SK-N-SH (cell line): Measurements from ENCODE around the gene SVIL. TPM values are rescaled to one million over a fixed set of nuclear protein-coding genes. Genes with fewer than 3 reads are reported as not detected.

Experiments
- CTCF ChIA-PET: fragments of 300-600, 350-600 bp; formaldehyde crosslinking; extraction: SDS; loops from one replicate; lab custom pipeline; 2021; lab: Yijun Ruan, JAX
- POLR2A ChIA-PET: fragments of 350-600 bp; sonication (Branson Sonifier 250); formaldehyde crosslinking; extraction: SDS; loops from one replicate; lab custom pipeline; 2020; ENCODE audit warnings: antibody characterized with exemption, inconsistent platforms; lab: Yijun Ruan, JAX
- DNase-seq: peaks from one replicate; pipeline ENCODE4 v3.0.0; 2012
- H2AFZ ChIP-seq: fragments of 200-600 bp; sonication (generic); 2 replicates; pipeline ENCODE4 v1.8.1; 2016; ENCODE audit warnings: antibody characterized with exemption, mild to moderate bottlenecking, low read depth
- H3F3A ChIP-seq: fragments of 200-600 bp; sonication (generic); replicated peaks from 2 replicates; pipeline ENCODE3; 2016; ENCODE audit warnings: antibody characterized with exemption, mild to moderate bottlenecking; ENCODE audit not compliant: insufficient read depth
- H3K27ac ChIP-seq, 2 experiments: fragments of 200-500 bp in 1 of 2; fragments of 200-600 bp in 1 of 2; sonication (Bioruptor generic) in 1 of 2; sonication (generic), shearing (Covaris generic) in 1 of 2; 2 replicates each; pipeline versions ENCODE4 v1.5.1 to v1.6.1; 2014 to 2016; ENCODE audit warnings: low read depth in 2 of 2, inconsistent platforms in 1 of 2, low read length in 1 of 2, mild to moderate bottlenecking in 1 of 2, mixed read lengths in 1 of 2
- H3K27me3 ChIP-seq: fragments of 200-600 bp; sonication (generic), shearing (Covaris generic); 2 replicates; pipeline ENCODE4 v1.6.1; 2016; ENCODE audit warnings: mixed run types; ENCODE audit not compliant: insufficient read depth
- H3K36me3 ChIP-seq, 2 experiments: fragments of 200-500 bp in 1 of 2; fragments of 200-600 bp in 1 of 2; sonication (Bioruptor generic) in 1 of 2; sonication (generic) in 1 of 2; replicated peaks in 1 of 2; 2 replicates each; pipeline versions ENCODE3 to v1.5.1; 2014 to 2016; ENCODE audit warnings: low read length in 1 of 2, mild to moderate bottlenecking in 1 of 2; ENCODE audit not compliant: insufficient read depth in 2 of 2, control insufficient read depth in 1 of 2
- H3K4me1 ChIP-seq, 2 experiments: fragments of 200-500 bp in 1 of 2; fragments of 200-600 bp in 1 of 2; sonication (Bioruptor generic) in 1 of 2; sonication (generic), shearing (Covaris generic) in 1 of 2; 2 replicates each; pipeline versions ENCODE4 v1.5.1 to v1.6.1; 2014 to 2016; ENCODE audit warnings: low read depth in 1 of 2, low read length in 1 of 2, mixed run types in 1 of 2; ENCODE audit not compliant: insufficient read depth in 2 of 2, control insufficient read depth in 1 of 2
- H3K4me2 ChIP-seq: fragments of 200-600 bp; sonication (generic), shearing (Covaris generic); 2 replicates; pipeline ENCODE4 v1.6.1; 2017; ENCODE audit warnings: mixed run types
- H3K4me3 ChIP-seq, 2 experiments: fragments of 200-500 bp in 1 of 2; fragments of 200-600 bp in 1 of 2; sonication (Bioruptor generic) in 1 of 2; sonication (generic), shearing (Covaris generic) in 1 of 2; 2 replicates each; pipeline versions ENCODE4 v1.5.1 to v1.8.1; 2014 to 2016; ENCODE audit warnings: low read depth in 2 of 2, inconsistent platforms in 1 of 2, low read length in 1 of 2, mild to moderate bottlenecking in 1 of 2, mixed read lengths in 1 of 2, moderate library complexity in 1 of 2
- H3K79me2 ChIP-seq: fragments of 200-600 bp; sonication (generic); 2 replicates; pipeline ENCODE4 v1.8.1; 2017; ENCODE audit warnings: mild to moderate bottlenecking; ENCODE audit not compliant: insufficient read depth
- H3K9ac ChIP-seq: fragments of 200-600 bp; sonication (generic); 2 replicates; pipeline ENCODE4 v1.6.1; 2017; ENCODE audit warnings: mixed run types
- H3K9me2 ChIP-seq: fragments of 200-600 bp; sonication (generic); 2 replicates; pipeline ENCODE4 v1.6.1; 2017; ENCODE audit warnings: mixed run types
- H3K9me3 ChIP-seq: fragments of 200-600 bp; sonication (generic); 2 replicates; pipeline ENCODE4 v1.6.1; 2017; ENCODE audit warnings: mixed run types, mild to moderate bottlenecking, moderate library complexity
- H4K20me1 ChIP-seq: fragments of 200-600 bp; sonication (generic); 2 replicates; pipeline ENCODE4 v1.6.1; 2017; ENCODE audit warnings: mild to moderate bottlenecking, mixed run types; ENCODE audit not compliant: insufficient read depth
- CHD2 ChIP-seq: fragments of 150-350 bp; IDR thresholded peaks from 2 replicates; pipeline ENCODE4 v1.6.1; 2018; ENCODE audit warnings: low read length; ENCODE audit not compliant: partially characterized antibody
- CTCF ChIP-seq: fragments of 200-600 bp; sonication (generic); IDR thresholded peaks from 2 replicates; pipeline ENCODE4 v1.6.1; 2017; ENCODE audit warnings: antibody characterized with exemption, mild to moderate bottlenecking, moderate library complexity
- ELF1 ChIP-seq: IDR thresholded peaks from 2 replicates; pipeline ENCODE4 v1.4.0; 2012
- EP300 ChIP-seq, 2 experiments: IDR thresholded peaks; 2 replicates each; pipeline versions ENCODE4 v1.4.0 to v1.6.1; 2012; ENCODE audit warnings: borderline replicate concordance in 1 of 2, low read depth in 1 of 2, low read length in 1 of 2
- GABPA ChIP-seq: IDR thresholded peaks from 2 replicates; pipeline ENCODE4 v1.4.0; 2012; ENCODE audit warnings: low read depth, mild to moderate bottlenecking
- JUND ChIP-seq: IDR thresholded peaks from 2 replicates; pipeline ENCODE4 v1.4.0; 2012
- MAX ChIP-seq: IDR thresholded peaks from 2 replicates; pipeline ENCODE4 v1.4.0; 2012; ENCODE audit warnings: low read depth
- MEF2A ChIP-seq: IDR thresholded peaks from 2 replicates; pipeline ENCODE4 v1.4.0; 2012; ENCODE audit warnings: low read depth, borderline replicate concordance
- NFIC ChIP-seq: IDR thresholded peaks from 2 replicates; pipeline ENCODE4 v1.4.0; 2012; ENCODE audit warnings: borderline replicate concordance
- NRF1 ChIP-seq: IDR thresholded peaks from 2 replicates; pipeline ENCODE4 v1.6.1; 2012; ENCODE audit warnings: low read depth, mild to moderate bottlenecking, low read length
- PBX3 ChIP-seq: IDR thresholded peaks from 2 replicates; pipeline ENCODE4; 2012
- POLR2AphosphoS5 ChIP-seq: IDR thresholded peaks from 2 replicates; pipeline ENCODE4 v1.6.1; 2012; ENCODE audit warnings: low read depth, low read length
- RFX5 ChIP-seq: IDR thresholded peaks from 2 replicates; pipeline ENCODE4 v1.6.1; 2012; ENCODE audit warnings: mild to moderate bottlenecking, improper control_type of control experiment, low read length
- SIN3A ChIP-seq: IDR thresholded peaks from 2 replicates; pipeline ENCODE4 v1.6.1; 2012; ENCODE audit warnings: low read depth, mild to moderate bottlenecking, low read length, moderate library complexity, borderline replicate concordance
- TEAD4 ChIP-seq: IDR thresholded peaks from 2 replicates; pipeline ENCODE4 v1.4.0; 2012; ENCODE audit warnings: mild to moderate bottlenecking, borderline replicate concordance; ENCODE audit not compliant: insufficient read depth
- YY1 ChIP-seq: IDR thresholded peaks from 2 replicates; pipeline ENCODE4 v1.4.0; 2012; ENCODE audit warnings: low read depth, mild to moderate bottlenecking
- WGBS: methylation state at CpG from one replicate; pipeline ENCODE4 v1.1.6; 2017; ENCODE audit warnings: low lambda C conversion rate; 5-methylcytosine and 5-hydroxymethylcytosine counted together
- polyA plus RNA-seq, 3 experiments: library from polyadenylated mRNA; depleted of rRNA; stranded (reverse); fragments of >200 nt; gene quantifications; 2 replicates each; pipeline ENCODE4 v1.2.3, GENCODE V29; 2012
- TF ChIP-seq, protein P1 (sequence below): IDR thresholded peaks from 2 replicates; pipeline ENCODE4 v1.6.1; 2012; ENCODE audit warnings: mild to moderate bottlenecking, low read depth, low read length, moderate library complexity
- TF ChIP-seq, protein P2 (sequence below): fragments of 150-350 bp; IDR thresholded peaks from 2 replicates; pipeline ENCODE4 v1.6.1; 2017; ENCODE audit warnings: antibody characterized with exemption, low read length, low read depth, borderline replicate concordance

Gene SVIL
- polyA plus RNA-seq, 1 of the 3 experiments (the other 2 are of a cell fraction): 48.7 TPM

GRCh38 chr10:29448125-29448524 is 186.6 kb downstream of the SVIL start:
- POLR2A ChIA-PET: no interaction called here

GRCh38 chr10:29446327-29446726 is 188.4 kb downstream of the SVIL start:
- Histone ChIP-seq H3K4me3 (no peak overlapping the region), H3K4me1 (peaks cover 0 to 2% of the 10 kb centered on the region in 2 experiments; a peak in 2 of 4 replicates), H3K9me3 (no peaks in the 10 kb centered on the region), H3K9ac (no peak overlapping the region), H3K36me3 (no peaks in the 10 kb centered on the region), H3K9me2 (no peaks in the 10 kb centered on the region), H3K27ac (no peak overlapping the region), H3K27me3 (no peaks in the 10 kb centered on the region), H3K4me2 (no peak overlapping the region), H2AFZ (no peak overlapping the region), H3K79me2 (peaks cover 20% of the 10 kb centered on the region), H4K20me1 (no peaks in the 10 kb centered on the region), H3F3A (no peaks in the 10 kb centered on the region)
- no peak for DNase-seq
- WGBS: 94% methylated on average over 1 of the region's 1 CpG
- ChIA-PET CTCF (interaction anchor here (1.0 to 4.4 kb wide), 9 partner anchors 11 to 69 kb away, joined by 3 to 28 read pairs (median 3); no protein-coding TSS in a partner anchor), POLR2A (no interaction called here)
- no peak for TF ChIP-seq CTCF
- no peak for TF ChIP-seq CHD2
- TF ChIP-seq NRF1: no peak
- no peak for TF ChIP-seq TEAD4
- TF ChIP-seq NFIC: no peak
- no peak for TF ChIP-seq POLR2AphosphoS5
- TF ChIP-seq ELF1: no peak
- TF ChIP-seq YY1: no peak
- TF ChIP-seq PBX3: no peak
- TF ChIP-seq RFX5: no peak
- TF ChIP-seq SIN3A: no peak
- no peak for TF ChIP-seq EP300 (IDR thresholded peaks at IDR 0.05; ENCODE audit: borderline replicate concordance in 1 of 2, low read depth in 1 of 2, low read length in 1 of 2)
- TF ChIP-seq, protein P1, sequence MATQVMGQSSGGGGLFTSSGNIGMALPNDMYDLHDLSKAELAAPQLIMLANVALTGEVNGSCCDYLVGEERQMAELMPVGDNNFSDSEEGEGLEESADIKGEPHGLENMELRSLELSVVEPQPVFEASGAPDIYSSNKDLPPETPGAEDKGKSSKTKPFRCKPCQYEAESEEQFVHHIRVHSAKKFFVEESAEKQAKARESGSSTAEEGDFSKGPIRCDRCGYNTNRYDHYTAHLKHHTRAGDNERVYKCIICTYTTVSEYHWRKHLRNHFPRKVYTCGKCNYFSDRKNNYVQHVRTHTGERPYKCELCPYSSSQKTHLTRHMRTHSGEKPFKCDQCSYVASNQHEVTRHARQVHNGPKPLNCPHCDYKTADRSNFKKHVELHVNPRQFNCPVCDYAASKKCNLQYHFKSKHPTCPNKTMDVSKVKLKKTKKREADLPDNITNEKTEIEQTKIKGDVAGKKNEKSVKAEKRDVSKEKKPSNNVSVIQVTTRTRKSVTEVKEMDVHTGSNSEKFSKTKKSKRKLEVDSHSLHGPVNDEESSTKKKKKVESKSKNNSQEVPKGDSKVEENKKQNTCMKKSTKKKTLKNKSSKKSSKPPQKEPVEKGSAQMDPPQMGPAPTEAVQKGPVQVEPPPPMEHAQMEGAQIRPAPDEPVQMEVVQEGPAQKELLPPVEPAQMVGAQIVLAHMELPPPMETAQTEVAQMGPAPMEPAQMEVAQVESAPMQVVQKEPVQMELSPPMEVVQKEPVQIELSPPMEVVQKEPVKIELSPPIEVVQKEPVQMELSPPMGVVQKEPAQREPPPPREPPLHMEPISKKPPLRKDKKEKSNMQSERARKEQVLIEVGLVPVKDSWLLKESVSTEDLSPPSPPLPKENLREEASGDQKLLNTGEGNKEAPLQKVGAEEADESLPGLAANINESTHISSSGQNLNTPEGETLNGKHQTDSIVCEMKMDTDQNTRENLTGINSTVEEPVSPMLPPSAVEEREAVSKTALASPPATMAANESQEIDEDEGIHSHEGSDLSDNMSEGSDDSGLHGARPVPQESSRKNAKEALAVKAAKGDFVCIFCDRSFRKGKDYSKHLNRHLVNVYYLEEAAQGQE: no peak
- no peak for TF ChIP-seq GABPA
- no peak for TF ChIP-seq JUND
- no peak for TF ChIP-seq MAX
- no peak for TF ChIP-seq MEF2A
- TF ChIP-seq, protein P2, sequence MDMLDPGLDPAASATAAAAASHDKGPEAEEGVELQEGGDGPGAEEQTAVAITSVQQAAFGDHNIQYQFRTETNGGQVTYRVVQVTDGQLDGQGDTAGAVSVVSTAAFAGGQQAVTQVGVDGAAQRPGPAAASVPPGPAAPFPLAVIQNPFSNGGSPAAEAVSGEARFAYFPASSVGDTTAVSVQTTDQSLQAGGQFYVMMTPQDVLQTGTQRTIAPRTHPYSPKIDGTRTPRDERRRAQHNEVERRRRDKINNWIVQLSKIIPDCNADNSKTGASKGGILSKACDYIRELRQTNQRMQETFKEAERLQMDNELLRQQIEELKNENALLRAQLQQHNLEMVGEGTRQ: no peak

More at GRCh38 chr10:29448125-29448524, 186.6 kb downstream of the SVIL start:
- no peak overlapping the region for H3K4me3 ChIP-seq
- H4K20me1 ChIP-seq: no peaks in the 10 kb centered on the region
- H3K27ac ChIP-seq: no peak overlapping the region
- DNase-seq: no peak
- H3K9me3 ChIP-seq: no peaks in the 10 kb centered on the region
- peaks cover 8% of the 10 kb centered on the region for H3F3A ChIP-seq
- no peaks in the 10 kb centered on the region for H3K36me3 ChIP-seq
- H3K9ac ChIP-seq: no peak overlapping the region
- 93% methylated on average over 7 of the region's 7 CpGs for WGBS
- CTCF ChIA-PET: interaction anchor here (0.6 to 4.4 kb wide), 28 partner anchors 8 to 820 kb away, joined by 3 to 28 read pairs (median 4); no protein-coding TSS in a partner anchor
- no peaks in the 10 kb centered on the region for H3K9me2 ChIP-seq
- no peak overlapping the region for H2AFZ ChIP-seq
- peaks cover 10% of the 10 kb centered on the region for H3K79me2 ChIP-seq
- no peaks in the 10 kb centered on the region for H3K27me3 ChIP-seq
- TF ChIP-seq NRF1 (no peak), YY1 (no peak)
- H3K4me2 ChIP-seq: no peak overlapping the region
- H3K4me1 ChIP-seq: peaks cover 0 to 2% of the 10 kb centered on the region in 2 experiments; a peak in 2 of 4 replicates
